ENCODE measurements around the gene CAPN13.

Gene CAPN13

DNA sequence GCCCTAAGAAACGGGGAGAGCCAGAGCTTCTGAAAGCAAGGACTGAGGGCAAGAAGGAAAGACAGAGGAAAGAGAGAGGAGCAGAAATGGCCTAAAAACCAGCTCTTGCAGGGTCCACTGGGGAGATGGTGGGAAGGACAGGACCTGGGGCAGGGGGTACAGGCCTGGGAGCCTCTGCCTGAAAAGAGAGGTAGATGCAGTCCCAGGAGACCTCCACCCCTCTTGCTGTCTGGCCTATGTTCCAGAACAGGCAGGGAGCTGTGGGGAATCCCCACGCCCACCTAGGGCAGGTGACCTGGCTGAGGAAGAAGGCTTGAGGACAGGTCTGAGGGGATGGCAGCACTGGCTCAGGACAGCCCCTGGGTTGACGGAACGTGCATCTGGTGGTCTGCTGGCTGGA, 4.6 kb downstream of the CAPN13 start:
- Histone ChIP-seq H3K36me3 (ENCODE audit: control insufficient read depth, insufficient read depth, low read length) (no peaks in the 10 kb centered on the region), H3K9ac (ENCODE audit: low read depth, low read length) (no peak overlapping the region), H3K4me1 (ENCODE audit: control insufficient read depth, insufficient read depth, low read length) (peaks cover 8% of the 10 kb centered on the region), H3K27me3 (ENCODE audit: control insufficient read depth, insufficient read depth, low read length) (no peaks in the 10 kb centered on the region), H3K4me3 (ENCODE audit: low read depth, low read length) (no peak overlapping the region), H3K9me3 (ENCODE audit: control insufficient read depth, insufficient read depth, low read length) (no peaks in the 10 kb centered on the region)

DNA sequence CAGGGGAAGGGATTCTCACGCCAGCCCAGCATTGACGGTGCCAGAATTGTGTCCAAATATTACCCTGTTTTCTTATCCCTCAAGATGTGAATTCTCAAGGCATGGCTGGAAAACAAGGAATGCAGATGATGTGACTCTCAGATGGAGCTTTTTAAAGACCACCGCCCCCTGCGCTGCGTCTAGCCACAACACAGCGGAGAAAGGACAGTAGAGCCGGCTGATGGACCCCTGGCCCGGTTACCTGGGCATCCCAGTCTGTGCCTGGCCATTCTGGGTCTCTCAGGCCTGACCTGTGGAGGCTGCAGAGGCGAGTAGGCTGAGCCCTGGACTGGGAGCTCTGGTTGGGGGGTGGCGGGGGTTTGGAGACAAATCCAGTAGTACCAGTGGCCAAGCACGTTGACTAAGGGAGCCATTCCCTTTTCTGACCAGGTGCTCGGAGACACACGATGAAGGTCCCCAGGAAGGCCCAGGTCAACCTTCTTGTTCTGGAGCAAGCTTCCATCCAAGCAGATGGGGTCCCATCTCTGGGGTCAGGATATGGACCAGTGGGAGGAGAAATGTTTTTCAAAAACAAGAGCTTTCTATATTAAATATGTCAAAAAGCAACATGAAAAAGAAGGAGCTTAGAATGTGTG, 5.3 kb downstream of the CAPN13 start:
- peaks cover 6% of the 10 kb centered on the region for H3K4me1 ChIP-seq (ENCODE audit: control insufficient read depth, insufficient read depth, low read length)
- H3K9me3 ChIP-seq (ENCODE audit: control insufficient read depth, insufficient read depth, low read length) = no peaks in the 10 kb centered on the region
- no peaks in the 10 kb centered on the region for H3K36me3 ChIP-seq (ENCODE audit: control insufficient read depth, insufficient read depth, low read length)

GRCh38 chr2:30800159-30800558, 7.1 kb downstream of the CAPN13 start:
- Histone ChIP-seq H3K27me3 (ENCODE audit: control insufficient read depth, insufficient read depth, low read length) (no peaks in the 10 kb centered on the region), H3K9me3 (ENCODE audit: control insufficient read depth, insufficient read depth, low read length) (no peaks in the 10 kb centered on the region), H3K36me3 (ENCODE audit: control insufficient read depth, insufficient read depth, low read length) (no peaks in the 10 kb centered on the region), H3K4me1 (ENCODE audit: control insufficient read depth, insufficient read depth, low read length) (peaks cover 6% of the 10 kb centered on the region), H3K9ac (ENCODE audit: low read depth, low read length) (no peak overlapping the region), H3K4me3 (ENCODE audit: low read depth, low read length) (no peak overlapping the region)

More for the DNA sequence above, 5.3 kb downstream of the CAPN13 start:
- no peaks in the 10 kb centered on the region for H3K27me3 ChIP-seq (ENCODE audit: control insufficient read depth, insufficient read depth, low read length)
- no peak overlapping the region for H3K9ac ChIP-seq (ENCODE audit: low read depth, low read length)
- no peak overlapping the region for H3K4me3 ChIP-seq (ENCODE audit: low read depth, low read length)

- H3K27me3 ChIP-seq (ENCODE audit: control insufficient read depth, insufficient read depth, low read length) = no peaks in the 10 kb centered on the region
- no peaks in the 10 kb centered on the region for H3K9me3 ChIP-seq (ENCODE audit: control insufficient read depth, insufficient read depth, low read length)
- H3K9ac ChIP-seq (ENCODE audit: low read depth, low read length) = no peak overlapping the region
- H3K4me1 ChIP-seq (ENCODE audit: control insufficient read depth, insufficient read depth, low read length) = peaks cover 6% of the 10 kb centered on the region
- no peak overlapping the region for H3K4me3 ChIP-seq (ENCODE audit: low read depth, low read length)
- no peaks in the 10 kb centered on the region for H3K36me3 ChIP-seq (ENCODE audit: control insufficient read depth, insufficient read depth, low read length)
Measured at GRCh38 chr2:30799366-30799765, 7.9 kb downstream of the CAPN13 start.

- Histone ChIP-seq H3K9me3 (ENCODE audit: control insufficient read depth, insufficient read depth, low read length) (no peaks in the 10 kb centered on the region), H3K9ac (ENCODE audit: low read depth, low read length) (no peak overlapping the region), H3K4me3 (ENCODE audit: low read depth, low read length) (no peak overlapping the region), H3K36me3 (ENCODE audit: control insufficient read depth, insufficient read depth, low read length) (no peaks in the 10 kb centered on the region), H3K27me3 (ENCODE audit: control insufficient read depth, insufficient read depth, low read length) (no peaks in the 10 kb centered on the region), H3K4me1 (ENCODE audit: control insufficient read depth, insufficient read depth, low read length) (peaks cover 6% of the 10 kb centered on the region)
Measured at GRCh38 chr2:30798536-30798991, 8.7 kb downstream of the CAPN13 start.

DNA sequence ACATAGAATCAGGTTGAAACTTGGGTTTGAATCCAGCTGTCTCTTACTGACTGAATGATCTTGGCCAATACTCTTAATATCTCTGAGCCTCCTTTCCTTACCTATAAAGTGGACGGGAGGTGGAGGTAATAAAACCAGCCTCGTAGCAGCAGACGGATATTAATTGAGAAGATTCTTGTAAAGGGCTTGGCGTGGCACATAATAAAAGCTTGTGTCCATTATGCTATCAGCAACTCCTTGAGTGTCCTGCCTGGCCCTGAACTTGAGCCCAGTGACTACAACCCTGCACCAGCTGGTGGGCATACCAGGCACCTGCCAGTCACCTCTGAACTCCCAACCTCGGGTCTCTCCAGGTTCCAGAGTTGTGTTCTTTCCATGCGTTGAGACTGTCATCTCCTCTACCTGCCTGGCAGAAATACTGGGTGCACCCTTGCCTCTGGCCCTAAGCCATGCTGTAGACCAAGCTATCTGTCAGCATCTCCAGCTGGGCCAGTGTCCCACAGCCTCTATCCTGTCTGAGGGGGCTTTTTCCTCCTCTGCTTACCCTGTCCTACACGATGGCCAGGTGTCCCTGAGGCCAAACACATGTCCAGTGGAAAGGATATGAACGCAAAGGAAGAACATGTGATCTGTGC, 9.7 kb downstream of the CAPN13 start:
- Histone ChIP-seq H3K4me1 (ENCODE audit: control insufficient read depth, insufficient read depth, low read length) (peaks cover 6% of the 10 kb centered on the region), H3K9me3 (ENCODE audit: control insufficient read depth, insufficient read depth, low read length) (no peaks in the 10 kb centered on the region), H3K27me3 (ENCODE audit: control insufficient read depth, insufficient read depth, low read length) (no peaks in the 10 kb centered on the region), H3K9ac (ENCODE audit: low read depth, low read length) (no peak overlapping the region), H3K36me3 (ENCODE audit: control insufficient read depth, insufficient read depth, low read length) (no peaks in the 10 kb centered on the region), H3K4me3 (ENCODE audit: low read depth, low read length) (no peak overlapping the region)

DNA sequence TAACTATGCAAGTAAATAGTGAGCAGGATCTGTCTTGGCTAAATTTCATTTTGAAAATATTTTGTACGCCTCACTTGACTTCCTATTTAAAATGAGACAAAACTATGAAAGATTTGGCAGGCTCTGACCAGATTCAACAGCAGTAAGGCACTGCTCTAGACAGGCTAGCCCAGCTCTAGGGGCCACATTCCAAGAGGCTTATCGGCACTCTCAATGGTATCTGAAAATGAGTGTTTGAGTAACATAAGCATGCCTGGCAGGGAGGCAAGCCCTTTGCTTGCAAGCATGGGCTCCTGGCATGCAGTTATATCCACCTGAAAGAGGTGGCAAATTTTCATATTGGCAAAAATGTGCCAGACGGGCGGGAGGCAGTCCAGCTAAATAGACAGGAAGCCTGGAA, 10.5 kb downstream of the CAPN13 start:
- Histone ChIP-seq H3K9me3 (ENCODE audit: control insufficient read depth, insufficient read depth, low read length) (no peaks in the 10 kb centered on the region), H3K36me3 (ENCODE audit: control insufficient read depth, insufficient read depth, low read length) (no peaks in the 10 kb centered on the region), H3K9ac (ENCODE audit: low read depth, low read length) (no peak overlapping the region), H3K27me3 (ENCODE audit: control insufficient read depth, insufficient read depth, low read length) (no peaks in the 10 kb centered on the region), H3K4me1 (ENCODE audit: control insufficient read depth, insufficient read depth, low read length) (peaks cover 6% of the 10 kb centered on the region), H3K4me3 (ENCODE audit: low read depth, low read length) (no peak overlapping the region)

DNA sequence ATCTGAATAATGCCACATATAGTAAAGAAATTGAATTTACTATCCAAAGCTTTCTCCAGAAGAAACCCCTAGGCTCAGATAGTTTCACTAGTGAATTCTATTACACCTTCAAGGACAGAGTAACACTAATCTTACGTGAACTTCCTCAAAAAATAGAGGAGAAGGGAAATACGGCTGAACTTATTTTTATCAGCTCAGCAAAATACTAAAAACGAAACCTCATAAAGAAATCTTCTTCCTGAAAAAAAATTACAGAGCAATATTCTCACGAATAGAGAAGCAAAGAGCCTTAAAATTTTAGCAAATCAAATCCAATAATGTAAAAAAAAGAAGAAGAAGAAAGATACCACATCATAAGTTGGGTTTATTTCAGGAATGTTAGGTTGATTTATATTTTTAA, 14.7 kb downstream of the CAPN13 start:
- Histone ChIP-seq H3K4me3 (ENCODE audit: low read depth, low read length) (no peak overlapping the region), H3K9me3 (ENCODE audit: control insufficient read depth, insufficient read depth, low read length) (no peaks in the 10 kb centered on the region), H3K4me1 (ENCODE audit: control insufficient read depth, insufficient read depth, low read length) (no peaks in the 10 kb centered on the region), H3K36me3 (ENCODE audit: control insufficient read depth, insufficient read depth, low read length) (no peaks in the 10 kb centered on the region), H3K27me3 (ENCODE audit: control insufficient read depth, insufficient read depth, low read length) (no peaks in the 10 kb centered on the region), H3K9ac (ENCODE audit: low read depth, low read length) (no peak overlapping the region)

- no peaks in the 10 kb centered on the region for H3K27me3 ChIP-seq (ENCODE audit: control insufficient read depth, insufficient read depth, low read length)
- H3K4me3 ChIP-seq (ENCODE audit: low read depth, low read length) = no peak overlapping the region
- no peaks in the 10 kb centered on the region for H3K9me3 ChIP-seq (ENCODE audit: control insufficient read depth, insufficient read depth, low read length)
- H3K4me1 ChIP-seq (ENCODE audit: control insufficient read depth, insufficient read depth, low read length) = no peaks in the 10 kb centered on the region
- no peak overlapping the region for H3K9ac ChIP-seq (ENCODE audit: low read depth, low read length)
- H3K36me3 ChIP-seq (ENCODE audit: control insufficient read depth, insufficient read depth, low read length) = no peaks in the 10 kb centered on the region
Measured at GRCh38 chr2:30790879-30791278, 16.4 kb downstream of the CAPN13 start.

GRCh38 chr2:30789670-30790210, 17.5 kb downstream of the CAPN13 start:
- Histone ChIP-seq H3K4me3 (ENCODE audit: low read depth, low read length) (no peak overlapping the region), H3K9me3 (ENCODE audit: control insufficient read depth, insufficient read depth, low read length) (no peaks in the 10 kb centered on the region), H3K27me3 (ENCODE audit: control insufficient read depth, insufficient read depth, low read length) (no peaks in the 10 kb centered on the region), H3K9ac (ENCODE audit: low read depth, low read length) (no peak overlapping the region), H3K4me1 (ENCODE audit: control insufficient read depth, insufficient read depth, low read length) (no peaks in the 10 kb centered on the region), H3K36me3 (ENCODE audit: control insufficient read depth, insufficient read depth, low read length) (no peaks in the 10 kb centered on the region)

- H3K4me3 ChIP-seq (ENCODE audit: low read depth, low read length) = no peak overlapping the region
- H3K27me3 ChIP-seq (ENCODE audit: control insufficient read depth, insufficient read depth, low read length) = no peaks in the 10 kb centered on the region
- no peak overlapping the region for H3K9ac ChIP-seq (ENCODE audit: low read depth, low read length)
- H3K36me3 ChIP-seq (ENCODE audit: control insufficient read depth, insufficient read depth, low read length) = no peaks in the 10 kb centered on the region
- H3K4me1 ChIP-seq (ENCODE audit: control insufficient read depth, insufficient read depth, low read length) = no peaks in the 10 kb centered on the region
- no peaks in the 10 kb centered on the region for H3K9me3 ChIP-seq (ENCODE audit: control insufficient read depth, insufficient read depth, low read length)
Measured at GRCh38 chr2:30786923-30787685, 20.1 kb downstream of the CAPN13 start.
